Body of pancreas (tissue), 4 donors: ENCODE data around the gene KDELR3.

Experiments used
- CTCF ChIP-seq, 7 experiments: fragments of 450-650 bp in 4 of 7; fragments of 200-600 bp in 3 of 7; sonication (generic) in 3 of 7; IDR thresholded peaks; one replicate each; pipeline ENCODE4 v1.5.1; 2016 to 2019; ENCODE audit warnings: antibody characterized with exemption in 7 of 7
- POLR2A ChIP-seq, 3 donors: fragments of 450-650 bp; IDR thresholded peaks; one replicate each; pipeline ENCODE4 v1.6.1; 2016; ENCODE audit warnings: antibody characterized with exemption in 3 of 3, mild to moderate bottlenecking in 2 of 3

DNA sequence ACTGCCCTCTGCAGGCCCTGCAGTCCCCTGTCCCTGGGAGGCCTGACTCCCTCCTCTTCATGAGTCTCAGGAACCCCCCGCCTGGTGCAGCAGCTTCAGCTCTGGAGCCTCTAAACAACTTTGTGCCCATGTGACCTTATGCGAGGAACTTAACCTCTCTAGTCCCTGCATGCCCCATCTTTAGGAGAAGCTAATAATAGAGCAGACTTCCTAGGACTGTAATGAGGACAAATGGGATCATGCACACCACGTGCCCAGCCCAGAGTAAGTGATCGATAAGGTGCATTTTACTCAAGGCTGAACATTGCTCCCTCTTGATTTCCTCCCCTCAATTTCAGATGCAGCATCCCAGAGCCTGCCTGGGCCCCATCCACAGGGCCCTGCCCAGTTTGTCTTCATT lies 31.9 kb upstream of the KDELR3 start:
- TF ChIP-seq CTCF (IDR thresholded peaks at IDR 0.05) (no peak), POLR2A (IDR thresholded peaks at IDR 0.05) (no peak)
